ENCODE measurements around the gene TUFT1.

Gene TUFT1

DNA sequence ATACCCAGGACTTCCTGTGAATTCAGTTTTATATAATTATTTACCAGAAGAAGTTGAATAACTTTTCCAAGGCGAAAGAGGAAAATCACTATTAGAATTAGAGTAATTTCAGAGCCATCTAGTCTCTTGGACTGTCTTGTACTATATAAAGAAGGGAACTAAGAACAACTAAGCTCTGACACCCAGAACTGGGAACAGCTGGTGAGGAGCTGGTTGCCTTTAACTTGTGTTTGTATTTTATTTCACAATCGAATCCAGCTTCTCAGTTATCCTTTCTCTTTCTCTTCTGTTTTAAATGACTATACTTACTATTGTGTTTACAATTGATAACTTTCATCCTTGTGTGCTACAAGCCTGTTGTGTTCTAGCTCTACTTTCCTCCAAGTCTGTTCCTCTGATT is 80.2 kb downstream of the TUFT1 start:
- no peak for DNase-seq

DNA sequence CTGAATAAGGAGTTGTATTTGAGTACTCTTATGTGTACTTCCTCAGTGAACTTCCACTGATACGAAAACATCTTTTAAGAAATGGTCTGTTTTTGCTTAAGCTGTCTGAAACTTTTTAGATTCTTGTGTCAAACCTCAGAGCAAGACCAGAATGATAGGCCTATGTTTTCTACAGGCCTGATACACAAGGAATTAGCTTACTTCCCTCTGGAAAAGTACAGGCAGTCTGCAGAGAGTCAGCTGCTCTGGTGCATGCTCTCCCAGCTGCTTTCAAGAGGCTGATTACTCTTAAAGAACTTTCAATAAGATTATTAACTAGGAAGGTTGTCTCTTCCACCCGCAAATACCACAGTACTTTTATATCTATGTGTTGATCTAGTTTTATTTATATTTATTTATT is 81.2 kb downstream of the TUFT1 start:
- DNase-seq: no peak

DNA sequence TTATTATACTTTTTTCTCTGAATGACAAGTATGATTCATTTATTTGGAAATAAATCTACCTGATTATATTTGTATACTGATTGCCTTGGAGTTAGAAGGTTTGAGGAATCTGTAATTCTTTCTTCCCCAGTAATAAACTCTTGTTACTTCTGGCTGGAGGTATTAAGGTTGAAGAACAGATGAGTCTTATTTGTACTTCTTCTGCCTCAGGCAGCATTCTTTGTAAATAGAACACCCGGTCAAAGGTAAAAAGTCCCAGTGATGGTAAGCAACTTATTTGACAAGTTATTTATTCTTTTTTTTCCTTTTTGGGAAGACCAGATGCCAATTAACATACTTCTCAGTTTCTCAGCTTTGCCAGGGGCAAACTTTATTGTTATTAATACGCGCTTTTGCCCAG is 84.7 kb downstream of the TUFT1 start:
- no peak for DNase-seq

DNA sequence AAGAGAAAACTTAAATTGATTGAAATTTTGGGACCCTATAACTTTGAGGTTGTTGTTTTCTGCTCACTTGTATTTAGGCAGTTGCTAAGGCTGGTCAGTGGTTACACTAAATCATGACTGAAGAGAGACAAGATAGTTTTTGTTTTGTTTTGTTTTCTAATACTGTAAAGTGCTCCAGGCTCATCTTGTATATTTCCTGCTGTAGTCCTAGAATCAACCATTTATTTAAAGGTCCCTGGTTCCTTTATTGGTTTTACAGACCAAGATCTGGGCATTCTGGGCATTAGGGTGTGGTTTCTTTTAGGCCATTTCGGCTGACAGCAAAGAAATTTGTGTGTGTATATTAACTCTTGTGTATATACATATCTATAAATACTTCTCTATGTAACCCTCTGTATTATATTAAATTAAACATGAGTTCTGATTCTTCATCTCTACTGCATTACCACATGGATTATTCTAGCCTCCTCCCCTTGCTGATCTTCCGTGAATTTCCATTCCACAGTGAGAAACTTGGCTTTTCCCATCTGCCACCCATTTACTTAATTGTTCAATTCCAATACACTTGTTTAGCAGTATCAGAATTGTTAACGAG is 86.7 kb downstream of the TUFT1 start:
- DNase-seq: no peak

DNA sequence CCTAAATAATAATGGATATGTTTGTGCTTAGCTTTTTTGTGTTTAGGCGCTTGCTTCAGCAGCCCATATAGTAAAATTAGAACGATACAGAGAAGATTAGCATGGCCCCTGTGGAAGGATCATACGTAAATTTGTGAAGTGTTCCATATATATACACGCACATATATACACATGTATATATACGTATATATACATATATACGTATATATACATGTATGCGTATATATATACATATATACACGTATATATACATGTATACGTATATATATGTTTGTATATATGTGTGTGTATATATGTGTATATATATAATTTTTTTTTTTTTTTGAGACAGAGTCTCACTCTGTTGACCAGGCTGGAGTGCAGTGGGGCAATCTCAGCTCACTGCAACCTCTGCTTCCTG is 89.2 kb downstream of the TUFT1 start:
- no peak for DNase-seq
